ENCODE results near the gene ATXN7. TPM values are rescaled to one million over a fixed set of nuclear protein-coding genes. Genes with fewer than 3 reads are reported as not detected.

ATXN7 gene
- total and polyA plus RNA-seq, 2 donors (not counting 1 experiment from before 2014, with no cell fraction given) = 6.3 to 11.1 TPM

GRCh38 chr3:63959146-63959545 is 95.5 kb downstream of the ATXN7 start:
- TF ChIP-seq, protein P1, sequence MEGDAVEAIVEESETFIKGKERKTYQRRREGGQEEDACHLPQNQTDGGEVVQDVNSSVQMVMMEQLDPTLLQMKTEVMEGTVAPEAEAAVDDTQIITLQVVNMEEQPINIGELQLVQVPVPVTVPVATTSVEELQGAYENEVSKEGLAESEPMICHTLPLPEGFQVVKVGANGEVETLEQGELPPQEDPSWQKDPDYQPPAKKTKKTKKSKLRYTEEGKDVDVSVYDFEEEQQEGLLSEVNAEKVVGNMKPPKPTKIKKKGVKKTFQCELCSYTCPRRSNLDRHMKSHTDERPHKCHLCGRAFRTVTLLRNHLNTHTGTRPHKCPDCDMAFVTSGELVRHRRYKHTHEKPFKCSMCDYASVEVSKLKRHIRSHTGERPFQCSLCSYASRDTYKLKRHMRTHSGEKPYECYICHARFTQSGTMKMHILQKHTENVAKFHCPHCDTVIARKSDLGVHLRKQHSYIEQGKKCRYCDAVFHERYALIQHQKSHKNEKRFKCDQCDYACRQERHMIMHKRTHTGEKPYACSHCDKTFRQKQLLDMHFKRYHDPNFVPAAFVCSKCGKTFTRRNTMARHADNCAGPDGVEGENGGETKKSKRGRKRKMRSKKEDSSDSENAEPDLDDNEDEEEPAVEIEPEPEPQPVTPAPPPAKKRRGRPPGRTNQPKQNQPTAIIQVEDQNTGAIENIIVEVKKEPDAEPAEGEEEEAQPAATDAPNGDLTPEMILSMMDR (conservative IDR thresholded peaks at IDR 0.05 in 1 of 2, IDR thresholded peaks at IDR 0.05 in 1 of 2; ENCODE audit: low read depth in 1 of 2, low read length in 2 of 2) = no peak
- no peak for TF ChIP-seq EZH2 (IDR thresholded peaks at IDR 0.05; ENCODE audit: low read length, missing control alignments)
- H3K36me3 ChIP-seq (ENCODE audit: control insufficient read depth, insufficient read depth, low read length) = no peaks in the 10 kb centered on the region
- no peaks in the 10 kb centered on the region for H3K9me3 ChIP-seq (ENCODE audit: control insufficient read depth, insufficient read depth, low read depth, low read length)
- no peaks in the 10 kb centered on the region for H3K27me3 ChIP-seq (ENCODE audit: control insufficient read depth, insufficient read depth, low read length)
- H3K27ac ChIP-seq (ENCODE audit: insufficient read depth, low read length) = no peak overlapping the region
- no peak overlapping the region for H3K4me3 ChIP-seq (replicated peaks in 1 of 4; ENCODE audit: control extremely low read depth in 1 of 4, insufficient read depth in 1 of 4, low read depth in 3 of 4, low read length in 4 of 4)
- no peak overlapping the region for H3K9ac ChIP-seq (ENCODE audit: insufficient read depth, low read length)
- no peak overlapping the region for H2AFZ ChIP-seq (ENCODE audit: low read length)
- DNase-seq (ENCODE audit: low read depth in 2 of 2) = no peak
- H4K20me1 ChIP-seq (ENCODE audit: control insufficient read depth, extremely low read depth, insufficient read depth, low read length) = no peaks in the 10 kb centered on the region
- peaks cover 14% of the 10 kb centered on the region for H3K79me2 ChIP-seq (ENCODE audit: control insufficient read depth, insufficient read depth, low read length)
- no peak overlapping the region for H3K4me2 ChIP-seq (ENCODE audit: extremely low read depth, insufficient read depth, low read length)
- peaks cover 6% of the 10 kb centered on the region for H3K4me1 ChIP-seq (ENCODE audit: control insufficient read depth, extremely low read depth, insufficient read depth, low read length)

GRCh38 chr3:63960048-63960711 is 96.5 kb downstream of the ATXN7 start:
- H3K4me3 ChIP-seq (replicated peaks in 1 of 4; ENCODE audit: control extremely low read depth in 1 of 4, insufficient read depth in 1 of 4, low read depth in 3 of 4, low read length in 4 of 4) = peak overlapping the region; percentile 33 to 52 (median 44)
- no peaks in the 10 kb centered on the region for H3K36me3 ChIP-seq (ENCODE audit: control insufficient read depth, insufficient read depth, low read length)
- H3K4me1 ChIP-seq (ENCODE audit: control insufficient read depth, extremely low read depth, insufficient read depth, low read length) = peaks cover 6% of the 10 kb centered on the region
- H3K9me3 ChIP-seq (ENCODE audit: control insufficient read depth, insufficient read depth, low read depth, low read length) = no peaks in the 10 kb centered on the region
- TF ChIP-seq, protein P1 (conservative IDR thresholded peaks at IDR 0.05 in 1 of 2, IDR thresholded peaks at IDR 0.05 in 1 of 2; ENCODE audit: low read depth in 1 of 2, low read length in 2 of 2) = peak in 1 of 2 donors; percentile 1
- no peak for TF ChIP-seq EZH2 (IDR thresholded peaks at IDR 0.05; ENCODE audit: low read length, missing control alignments)
- H3K79me2 ChIP-seq (ENCODE audit: control insufficient read depth, insufficient read depth, low read length) = peaks cover 16% of the 10 kb centered on the region
- DNase-seq (ENCODE audit: low read depth in 2 of 2) = peak; percentile 78 to 84
- no peak overlapping the region for H3K9ac ChIP-seq (ENCODE audit: insufficient read depth, low read length)
- peak overlapping the region; percentile 70 for H2AFZ ChIP-seq (ENCODE audit: low read length)
- H4K20me1 ChIP-seq (ENCODE audit: control insufficient read depth, extremely low read depth, insufficient read depth, low read length) = no peaks in the 10 kb centered on the region
- peak overlapping the region; percentile 62 for H3K27ac ChIP-seq (ENCODE audit: insufficient read depth, low read length)
- H3K4me2 ChIP-seq (ENCODE audit: extremely low read depth, insufficient read depth, low read length) = peak overlapping the region; percentile 98
- no peaks in the 10 kb centered on the region for H3K27me3 ChIP-seq (ENCODE audit: control insufficient read depth, insufficient read depth, low read length)

DNA sequence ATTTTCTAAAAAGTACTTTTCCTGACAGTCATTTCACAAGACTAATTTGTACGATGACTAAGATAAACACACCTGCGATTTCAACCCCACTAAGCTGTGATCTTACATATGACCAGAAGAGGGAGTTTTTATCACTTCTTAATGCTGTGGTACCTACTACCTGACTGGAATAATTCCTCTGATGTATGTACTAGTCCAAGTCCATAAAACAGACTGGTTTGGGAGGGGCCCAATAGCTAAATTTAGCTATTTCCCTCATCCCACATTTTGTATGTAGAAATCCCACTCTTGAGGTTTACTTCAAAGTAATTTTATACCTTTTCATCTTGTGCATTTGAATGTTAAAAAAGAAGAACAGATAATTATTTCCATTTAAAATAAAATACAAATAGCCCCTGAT is 98.2 kb downstream of the ATXN7 start:
- Histone ChIP-seq H3K27ac (ENCODE audit: insufficient read depth, low read length) (no peak overlapping the region), H3K4me3 (replicated peaks in 1 of 4; ENCODE audit: control extremely low read depth in 1 of 4, insufficient read depth in 1 of 4, low read depth in 3 of 4, low read length in 4 of 4) (no peak overlapping the region), H3K9ac (ENCODE audit: insufficient read depth, low read length) (no peak overlapping the region), H3K27me3 (ENCODE audit: control insufficient read depth, insufficient read depth, low read length) (no peaks in the 10 kb centered on the region), H4K20me1 (ENCODE audit: control insufficient read depth, extremely low read depth, insufficient read depth, low read length) (no peaks in the 10 kb centered on the region), H3K4me1 (ENCODE audit: control insufficient read depth, extremely low read depth, insufficient read depth, low read length) (peaks cover 7% of the 10 kb centered on the region), H3K79me2 (ENCODE audit: control insufficient read depth, insufficient read depth, low read length) (peaks cover 16% of the 10 kb centered on the region), H3K4me2 (ENCODE audit: extremely low read depth, insufficient read depth, low read length) (no peak overlapping the region), H3K36me3 (ENCODE audit: control insufficient read depth, insufficient read depth, low read length) (no peaks in the 10 kb centered on the region), H3K9me3 (ENCODE audit: control insufficient read depth, insufficient read depth, low read depth, low read length) (no peaks in the 10 kb centered on the region), H2AFZ (ENCODE audit: low read length) (no peak overlapping the region)
- DNase-seq (ENCODE audit: low read depth in 2 of 2) = peak; percentile 44 to 68
- no peak for TF ChIP-seq EZH2 (IDR thresholded peaks at IDR 0.05; ENCODE audit: low read length, missing control alignments)
- TF ChIP-seq, protein P1 (conservative IDR thresholded peaks at IDR 0.05 in 1 of 2, IDR thresholded peaks at IDR 0.05 in 1 of 2; ENCODE audit: low read depth in 1 of 2, low read length in 2 of 2) = peak; percentile 48 to 65

Measured in fibroblast of lung (primary cell).